ENCODE results near the gene IQGAP3.

Gene IQGAP3

GRCh38 chr1:156534424-156535060 is 37.8 kb downstream of the IQGAP3 start:
- no peak overlapping the region for H3K27ac Mint-ChIP-seq
- H3K4me3 Mint-ChIP-seq, result no peak overlapping the region
- no peaks in the 10 kb centered on the region for H3K27me3 Mint-ChIP-seq (ENCODE audit: low read depth)
- peaks cover 52% of the 10 kb centered on the region for H3K36me3 Mint-ChIP-seq (ENCODE audit: low read depth)
- no peak for TF ChIP-seq CTCF (IDR thresholded peaks at IDR 0.05; ENCODE audit: unreplicated experiment in 3 of 3)
- no peaks in the 10 kb centered on the region for H3K9me3 Mint-ChIP-seq
- no peaks in the 10 kb centered on the region for H3K4me1 Mint-ChIP-seq

GRCh38 chr1:156533568-156534220 is 38.7 kb downstream of the IQGAP3 start:
- Mint-ChIP-seq H3K36me3 (ENCODE audit: low read depth) (peaks cover 51% of the 10 kb centered on the region), H3K4me3 (no peak overlapping the region), H3K27ac (no peak overlapping the region), H3K27me3 (ENCODE audit: low read depth) (no peaks in the 10 kb centered on the region), H3K4me1 (no peaks in the 10 kb centered on the region), H3K9me3 (no peaks in the 10 kb centered on the region)
- no peak for TF ChIP-seq CTCF (IDR thresholded peaks at IDR 0.05; ENCODE audit: unreplicated experiment in 3 of 3)

- H3K36me3 Mint-ChIP-seq (ENCODE audit: low read depth), result peaks cover 57% of the 10 kb centered on the region
- TF ChIP-seq CTCF (IDR thresholded peaks at IDR 0.05; ENCODE audit: unreplicated experiment in 3 of 3), result no peak
- H3K4me3 Mint-ChIP-seq, result no peak overlapping the region
- no peaks in the 10 kb centered on the region for H3K4me1 Mint-ChIP-seq
- no peaks in the 10 kb centered on the region for H3K9me3 Mint-ChIP-seq
- H3K27me3 Mint-ChIP-seq (ENCODE audit: low read depth), result no peaks in the 10 kb centered on the region
- H3K27ac Mint-ChIP-seq, result no peak overlapping the region
Measured at GRCh38 chr1:156532374-156532773, 40.0 kb downstream of the IQGAP3 start.

- Mint-ChIP-seq H3K36me3 (ENCODE audit: low read depth) (peaks cover 50% of the 10 kb centered on the region), H3K9me3 (no peaks in the 10 kb centered on the region), H3K27ac (no peak overlapping the region), H3K27me3 (ENCODE audit: low read depth) (no peaks in the 10 kb centered on the region), H3K4me3 (no peak overlapping the region), H3K4me1 (peaks cover 16% of the 10 kb centered on the region)
- no peak for TF ChIP-seq CTCF (IDR thresholded peaks at IDR 0.05; ENCODE audit: unreplicated experiment in 3 of 3)
Measured at GRCh38 chr1:156530006-156530405, 42.4 kb downstream of the IQGAP3 start.

- no peak overlapping the region for H3K4me3 Mint-ChIP-seq
- H3K27me3 Mint-ChIP-seq (ENCODE audit: low read depth), result no peaks in the 10 kb centered on the region
- peaks cover 45% of the 10 kb centered on the region for H3K36me3 Mint-ChIP-seq (ENCODE audit: low read depth)
- H3K9me3 Mint-ChIP-seq, result no peaks in the 10 kb centered on the region
- no peak for TF ChIP-seq CTCF (IDR thresholded peaks at IDR 0.05; ENCODE audit: unreplicated experiment in 3 of 3)
- H3K27ac Mint-ChIP-seq, result no peak overlapping the region
- peaks cover 25% of the 10 kb centered on the region for H3K4me1 Mint-ChIP-seq
Measured at GRCh38 chr1:156528875-156529425, 43.4 kb downstream of the IQGAP3 start.

Data from nephron (organoid).